ELR (cell line): Measurements from ENCODE around the gene SLC25A31.

Experiments used
- DNase-seq: peaks from one replicate; pipeline ENCODE4 v3.0.0-alpha.2; 2015; ENCODE audit warnings: low read depth

Gene SLC25A31

DNA sequence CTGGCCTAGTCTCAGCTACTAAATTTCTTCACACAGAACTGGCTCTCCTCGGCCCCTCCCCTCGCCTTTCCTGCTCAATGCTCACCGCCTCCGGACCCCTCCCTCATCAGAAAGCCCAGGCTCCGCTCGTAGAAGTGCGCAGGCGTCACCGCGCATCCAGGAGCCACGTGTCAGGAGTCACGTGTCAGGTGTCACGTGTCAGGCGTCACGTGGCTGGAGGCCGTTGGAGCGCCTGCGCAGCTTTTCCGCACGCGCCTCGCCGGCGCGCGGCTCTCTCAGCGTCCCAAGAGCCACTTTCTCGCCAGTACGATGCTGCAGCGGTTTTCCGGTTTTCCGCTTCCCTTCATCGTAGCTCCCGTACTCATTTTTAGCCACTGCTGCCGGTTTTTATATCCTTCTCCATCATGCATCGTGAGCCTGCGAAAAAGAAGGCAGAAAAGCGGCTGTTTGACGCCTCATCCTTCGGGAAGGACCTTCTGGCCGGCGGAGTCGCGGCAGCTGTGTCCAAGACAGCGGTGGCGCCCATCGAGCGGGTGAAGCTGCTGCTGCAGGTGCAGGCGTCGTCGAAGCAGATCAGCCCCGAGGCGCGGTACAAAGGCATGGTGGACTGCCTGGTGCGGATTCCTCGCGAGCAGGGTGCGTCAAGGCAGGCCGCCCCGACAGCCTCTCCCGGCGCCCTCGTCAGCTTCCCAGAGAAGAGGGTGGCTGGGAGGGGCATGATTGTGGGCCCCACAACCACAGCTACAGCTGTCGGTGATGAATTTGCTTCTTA is at the start of gene SLC25A31:
TSS of gene SLC25A31 (plus strand) at position 259 of the 772 bp plus-strand sequence. CDS start at position 405, 146 bp downstream.
- no peak for DNase-seq

DNA sequence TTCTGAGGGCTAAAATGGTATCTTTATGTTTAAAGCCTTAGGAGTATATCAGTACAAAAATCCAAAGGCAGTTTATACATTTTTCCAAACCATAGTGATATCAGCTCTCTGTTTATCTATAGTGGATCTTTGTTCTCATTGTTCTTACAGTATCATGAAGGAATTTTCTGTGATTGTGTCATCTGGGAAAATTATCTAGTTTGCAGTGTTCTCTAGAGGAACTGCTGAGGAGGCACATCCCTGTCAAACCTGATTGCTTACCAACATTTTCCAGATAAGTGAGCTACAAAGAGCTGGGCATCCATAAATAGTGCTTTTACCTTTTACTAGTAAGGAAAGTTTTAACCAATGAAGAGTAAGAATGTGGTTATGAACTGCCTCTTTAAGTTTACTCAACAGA is 44.9 kb upstream of the SLC25A31 start:
- DNase-seq: peak; percentile 76

DNA sequence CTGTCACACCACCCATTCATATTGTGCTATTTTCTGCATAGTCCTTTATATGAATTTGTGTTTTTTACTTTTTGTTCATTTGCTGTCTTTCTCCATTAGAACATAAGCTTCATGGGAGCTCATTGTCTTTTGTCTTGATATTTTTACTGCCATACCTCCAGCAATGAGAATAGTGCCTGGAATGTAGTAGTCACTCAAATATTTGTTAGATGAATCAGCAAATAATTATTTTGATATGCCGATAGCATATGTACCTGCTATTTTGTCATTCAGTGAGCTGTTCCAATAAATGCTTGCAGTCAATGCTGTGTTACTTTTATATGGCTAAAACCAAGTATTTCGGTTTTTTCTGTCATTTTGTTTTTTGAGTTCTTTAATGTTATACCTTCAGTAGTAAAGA is 43.5 kb upstream of the SLC25A31 start:
- DNase-seq: peak; percentile 83

DNA sequence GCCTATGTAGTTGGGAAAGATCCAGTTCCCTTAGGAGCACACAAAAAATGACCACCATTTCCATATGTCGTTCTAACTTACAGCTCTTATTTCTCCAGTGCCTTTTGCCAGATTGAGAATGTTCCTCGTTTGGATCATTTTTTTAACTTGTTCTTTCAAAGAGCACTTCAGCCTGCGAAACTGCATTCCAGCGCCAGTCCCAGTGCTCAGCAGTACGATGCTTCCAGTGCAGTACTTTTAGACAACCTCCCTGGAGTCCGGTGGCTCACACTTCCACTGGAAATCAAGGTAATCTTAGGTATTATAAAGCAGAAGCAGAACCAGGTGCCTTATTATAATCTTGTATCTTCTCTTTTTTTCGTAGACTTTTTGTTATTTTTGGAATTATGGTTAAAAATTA is 42.6 kb upstream of the SLC25A31 start:
- no peak for DNase-seq

DNA sequence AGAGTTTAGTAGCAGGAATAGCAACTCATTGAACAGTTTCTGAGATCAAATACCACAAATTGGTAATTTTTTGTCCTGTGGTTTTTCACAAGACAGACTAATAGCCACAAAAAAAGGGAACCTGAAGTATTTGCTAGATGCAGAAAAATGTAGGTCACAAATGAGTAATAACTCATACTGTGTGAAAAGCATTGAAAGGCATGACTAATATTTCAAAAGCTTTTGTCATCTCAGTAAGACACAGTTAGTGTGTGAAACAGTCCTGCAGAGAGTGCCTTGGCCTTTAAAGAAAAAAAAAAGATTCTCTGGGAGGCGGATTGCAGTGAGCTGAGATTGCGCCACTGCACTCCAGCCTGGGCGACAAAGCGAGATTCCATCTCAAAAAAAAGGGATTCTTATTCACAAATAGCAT is 31.4 kb upstream of the SLC25A31 start:
- peak; percentile 92 for DNase-seq

DNA sequence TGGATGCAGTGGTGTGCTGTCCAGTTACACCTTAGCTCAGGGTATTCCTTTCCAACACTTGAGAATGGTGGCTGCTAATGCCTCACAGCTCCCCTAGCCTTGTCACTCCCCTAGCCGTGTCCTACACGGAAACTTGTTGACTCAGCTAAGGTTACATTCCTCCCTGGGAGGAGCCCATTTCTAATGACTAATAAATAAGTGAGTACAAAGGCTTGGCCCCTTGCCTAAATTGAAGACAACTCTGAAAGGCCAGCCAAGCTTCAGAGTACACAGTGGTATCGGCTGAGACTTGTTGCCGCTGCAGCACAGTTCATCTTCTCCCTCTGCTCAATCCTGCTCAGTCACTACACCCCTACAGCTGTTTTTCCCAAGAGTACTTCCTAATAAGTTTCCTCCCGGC is 21.2 kb upstream of the SLC25A31 start:
- peak; percentile 93 for DNase-seq

DNA sequence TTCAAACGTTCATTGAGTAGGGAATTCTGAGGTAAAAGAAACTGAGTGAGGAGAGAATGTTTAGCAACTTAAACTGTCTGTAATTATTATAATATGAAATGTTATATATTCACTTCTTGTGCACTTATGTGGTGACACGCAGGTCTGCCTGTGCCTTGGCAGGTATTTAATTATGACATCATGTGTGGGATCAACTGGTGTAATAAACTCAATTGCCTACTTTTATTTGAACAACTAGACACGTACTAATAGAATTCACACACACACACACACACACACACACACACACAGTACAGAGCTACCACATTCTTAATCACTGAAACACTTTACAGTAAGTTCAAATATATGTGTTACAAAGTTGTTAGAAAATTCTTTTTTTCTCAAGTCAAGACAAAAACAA is 20.7 kb upstream of the SLC25A31 start:
- DNase-seq: no peak

DNA sequence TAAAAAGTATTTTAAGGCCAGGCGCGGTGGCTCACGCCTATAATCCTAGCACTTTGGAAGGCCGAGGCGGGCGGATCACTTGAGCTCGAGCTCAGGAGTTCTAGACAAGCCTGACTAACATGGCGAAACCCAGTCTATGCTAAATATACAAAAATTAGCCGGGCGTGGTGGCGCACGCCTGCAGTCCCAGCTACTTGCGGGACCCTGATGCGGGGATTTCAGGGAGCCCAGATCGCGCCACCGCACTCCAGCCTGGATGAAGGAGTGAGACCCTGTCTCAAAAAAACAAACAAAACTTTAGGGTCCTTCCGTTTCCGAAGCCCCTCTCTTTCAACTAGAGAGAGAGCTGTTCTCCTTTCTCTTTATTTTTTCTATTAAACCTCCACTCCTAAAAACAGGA is 1.2 kb downstream of the SLC25A31 start:
- DNase-seq: no peak

DNA sequence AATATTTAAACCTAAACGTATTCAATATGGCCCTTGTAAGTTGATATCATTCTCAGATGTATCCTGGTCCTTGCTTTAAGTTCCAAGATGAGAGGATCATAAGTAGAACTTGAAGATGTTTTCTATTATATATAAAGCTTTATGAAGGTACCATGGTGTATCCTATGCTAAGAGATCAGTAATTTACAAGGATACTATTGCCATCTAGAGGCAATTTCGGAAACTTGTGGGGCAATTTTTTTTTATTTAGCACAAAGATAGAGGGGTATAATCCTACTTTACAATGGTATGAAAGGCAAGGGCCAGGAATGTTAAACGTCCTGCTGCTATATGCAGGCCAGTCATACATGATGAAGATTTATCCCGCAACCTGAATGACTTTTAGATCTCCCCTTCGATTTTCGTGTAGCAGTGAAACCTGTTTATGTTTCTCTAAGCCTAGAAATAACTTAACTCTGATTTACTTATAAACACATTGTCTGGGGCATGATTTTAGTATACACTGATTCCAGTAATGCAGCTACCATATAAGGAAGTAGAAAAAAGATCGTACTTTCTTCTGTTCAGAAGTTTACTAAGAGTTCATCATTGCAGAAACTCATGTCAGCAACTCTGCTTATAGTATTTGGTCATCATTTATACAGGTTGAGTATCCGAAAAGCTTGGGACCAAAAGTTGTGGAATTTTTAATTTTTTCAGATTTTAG is 2.6 kb downstream of the SLC25A31 start:
- DNase-seq: peak; percentile 62

DNA sequence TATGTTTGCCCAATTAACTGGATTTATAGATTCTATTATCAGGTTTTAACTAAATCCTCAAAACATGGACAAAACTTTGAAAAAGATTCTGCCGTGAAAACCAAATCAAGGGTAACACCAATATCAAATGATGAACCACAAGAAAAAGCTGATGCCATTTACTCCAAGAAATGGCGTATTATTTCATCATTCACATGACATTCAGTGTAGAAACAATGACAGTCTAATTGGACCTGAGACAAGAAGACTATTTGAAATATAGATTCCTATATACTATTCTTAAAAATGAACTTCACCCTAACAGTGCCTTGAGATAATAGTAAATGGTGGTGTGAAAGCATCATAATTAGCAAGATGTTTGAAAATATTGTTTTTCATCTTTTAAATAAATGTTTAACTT is 4.8 kb downstream of the SLC25A31 start:
- DNase-seq: no peak

DNA sequence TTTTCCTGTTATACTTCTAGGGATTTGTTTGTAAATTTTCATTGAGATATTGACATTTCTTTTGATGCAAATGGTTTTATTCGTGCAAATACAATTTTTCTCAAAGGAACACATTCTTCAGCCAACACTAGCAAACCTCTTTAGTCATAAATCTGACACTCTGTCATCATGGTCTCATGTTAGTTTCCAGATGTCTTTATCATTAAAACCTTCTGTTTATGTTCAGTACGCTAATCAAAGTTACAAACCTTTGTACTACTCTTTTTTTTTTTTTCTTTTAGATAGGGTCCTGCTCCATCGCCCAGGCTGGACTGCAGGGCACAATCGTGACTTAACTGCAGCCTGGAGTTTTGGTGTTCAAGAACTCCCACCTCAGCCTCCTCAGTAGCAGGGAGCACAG is 7.1 kb downstream of the SLC25A31 start:
- DNase-seq: no peak

DNA sequence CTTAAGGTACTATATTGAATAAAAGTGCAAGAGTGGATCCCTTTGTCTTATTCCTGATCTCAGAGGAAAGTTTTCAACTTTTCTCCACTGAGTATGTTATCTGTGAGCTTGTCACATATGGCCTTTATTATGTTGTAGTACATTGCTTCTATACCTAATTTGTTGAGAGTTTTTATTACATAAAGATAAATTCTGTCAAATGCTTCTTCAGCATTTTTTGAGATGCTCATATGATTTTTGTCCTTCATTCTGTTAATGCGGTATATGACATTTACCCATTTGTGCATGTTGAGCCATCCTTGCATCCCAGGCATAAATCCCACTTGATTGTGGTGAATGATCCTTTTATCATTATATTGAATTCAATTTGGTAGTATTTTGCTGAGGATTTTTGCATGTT is 11.0 kb downstream of the SLC25A31 start:
- DNase-seq: no peak

DNA sequence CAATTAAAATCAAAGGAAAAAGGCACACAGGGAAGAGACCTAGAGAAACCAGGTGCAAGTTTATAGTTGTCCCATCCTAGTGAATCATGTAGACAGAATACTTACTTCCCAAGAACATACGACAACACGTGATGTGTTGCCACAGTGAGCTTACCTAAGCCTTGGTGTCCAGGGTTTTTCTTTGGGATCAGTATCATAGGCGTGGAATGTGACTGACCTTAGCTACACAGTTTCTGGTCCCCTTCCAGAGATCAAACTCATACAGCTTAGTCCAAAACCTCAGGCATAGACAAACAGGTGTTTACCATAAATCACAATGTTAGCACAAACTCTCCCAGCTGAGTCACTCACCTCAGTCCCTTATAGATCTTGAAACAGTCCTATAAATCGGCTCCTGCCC is 17.7 kb downstream of the SLC25A31 start:
- DNase-seq: no peak

DNA sequence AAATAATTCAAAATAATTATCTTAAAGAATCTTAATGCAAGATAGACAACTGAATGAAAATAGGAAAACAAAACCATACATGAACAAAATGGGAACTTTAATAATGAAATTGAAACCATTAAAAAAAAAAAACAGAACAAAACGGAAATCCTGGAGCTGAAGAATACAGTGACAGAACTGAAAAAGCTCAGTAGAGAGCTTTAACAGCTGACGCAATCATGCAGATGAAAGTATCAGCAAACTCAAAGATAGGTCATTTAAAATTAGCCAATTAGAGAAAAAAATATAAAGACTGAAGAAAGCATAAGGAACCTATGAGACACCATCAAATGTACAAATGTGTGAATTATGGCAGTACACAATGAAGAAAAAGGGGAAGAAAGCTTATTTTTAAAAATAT is 18.8 kb downstream of the SLC25A31 start:
- DNase-seq: no peak

DNA sequence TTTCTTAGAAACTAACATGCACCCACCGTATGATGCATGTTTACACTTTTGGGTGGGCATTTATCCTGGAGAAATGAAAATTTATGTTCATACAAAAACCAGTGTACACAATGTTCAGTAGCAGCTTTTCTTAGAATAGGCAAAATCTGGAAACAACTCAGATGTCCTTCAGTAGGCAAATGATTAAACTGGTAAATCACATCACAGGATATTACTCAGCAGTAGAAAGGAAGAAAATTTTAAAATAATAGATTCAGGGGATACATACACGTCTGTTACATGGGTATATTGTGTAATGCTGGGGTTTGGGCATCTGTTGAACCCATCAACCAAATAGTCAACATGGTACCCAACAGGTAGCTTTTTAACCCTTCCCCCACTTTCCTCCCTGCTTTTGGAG is 26.7 kb downstream of the SLC25A31 start:
- DNase-seq: no peak

DNA sequence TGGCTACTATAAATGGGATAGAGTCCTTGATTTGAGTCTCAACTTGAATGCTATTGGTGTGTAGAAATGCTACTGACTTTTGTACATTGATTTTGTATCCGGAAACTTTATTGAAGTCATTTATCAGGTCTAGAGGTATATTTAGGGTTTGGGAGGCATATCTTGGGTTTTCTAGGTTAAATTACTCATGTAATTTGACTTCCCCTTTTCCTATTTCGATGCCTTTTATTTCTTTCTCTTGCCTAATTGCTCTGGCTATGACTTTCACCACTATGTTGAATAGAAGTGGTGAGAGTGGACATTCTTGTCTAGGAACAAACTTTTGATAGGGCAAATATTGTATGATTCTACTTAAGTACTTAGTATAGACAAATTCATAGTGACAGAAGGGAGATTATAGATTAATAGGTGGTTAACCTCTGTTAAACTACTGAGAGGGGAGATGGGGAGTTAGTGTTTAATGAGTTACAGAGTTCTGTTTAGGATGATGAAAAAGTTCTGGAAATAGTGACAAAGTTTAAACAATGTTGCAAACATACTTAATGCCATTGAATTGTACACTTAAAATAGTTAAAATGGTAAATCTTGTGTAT is 29.1 kb downstream of the SLC25A31 start:
- no peak for DNase-seq

DNA sequence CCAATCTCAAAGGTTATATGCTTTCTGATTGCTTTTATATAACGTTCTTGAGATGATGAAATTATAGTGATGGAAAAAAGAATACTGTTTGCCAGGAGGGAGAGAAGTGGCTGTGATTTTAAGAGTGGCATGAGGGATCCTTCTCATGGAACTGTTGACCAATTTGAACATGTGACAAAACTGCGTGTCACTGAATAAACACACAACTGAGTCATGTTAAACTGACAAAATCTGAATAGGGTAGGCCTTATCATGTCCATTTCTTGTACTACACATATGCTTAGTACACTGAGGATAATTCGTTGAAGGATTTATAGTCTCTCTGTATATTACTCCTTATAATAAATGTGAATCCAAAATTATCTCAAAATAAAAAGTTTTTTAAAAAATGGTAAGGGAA is 29.7 kb downstream of the SLC25A31 start:
- DNase-seq: peak; percentile 18

DNA sequence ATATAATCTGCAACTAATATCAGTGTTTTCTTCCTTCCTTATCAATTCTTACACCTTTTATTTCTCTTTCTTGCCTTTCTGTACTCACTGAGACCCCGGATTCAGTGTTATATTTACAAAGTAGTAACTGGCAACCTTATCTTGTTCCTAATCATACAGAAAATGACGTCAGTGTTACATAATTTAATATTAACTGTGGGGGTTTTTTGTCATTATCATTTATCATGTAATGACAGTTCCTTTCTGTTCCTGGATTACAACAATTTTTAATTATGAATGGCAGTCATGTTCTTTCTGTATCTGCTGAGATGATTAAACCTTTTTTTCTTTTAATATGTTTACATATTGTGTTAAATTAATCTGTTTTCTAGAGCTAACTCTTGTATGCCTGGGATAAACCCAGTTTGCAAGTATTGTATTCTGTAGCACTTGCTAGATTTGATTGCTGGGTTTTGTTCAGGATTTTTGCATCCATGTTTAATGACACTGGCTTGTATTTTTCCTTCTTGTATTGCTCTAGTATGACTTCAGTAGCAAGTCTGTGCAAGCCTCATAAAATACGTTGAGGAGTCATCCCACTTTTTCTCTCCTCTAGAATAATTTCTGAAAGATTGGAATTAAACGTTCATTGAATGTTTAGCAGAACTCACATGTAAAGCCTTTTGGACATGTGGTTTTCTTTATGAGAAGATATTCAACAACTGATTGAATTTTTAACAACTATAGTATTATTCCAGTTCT is 41.5 kb downstream of the SLC25A31 start:
- DNase-seq: no peak

DNA sequence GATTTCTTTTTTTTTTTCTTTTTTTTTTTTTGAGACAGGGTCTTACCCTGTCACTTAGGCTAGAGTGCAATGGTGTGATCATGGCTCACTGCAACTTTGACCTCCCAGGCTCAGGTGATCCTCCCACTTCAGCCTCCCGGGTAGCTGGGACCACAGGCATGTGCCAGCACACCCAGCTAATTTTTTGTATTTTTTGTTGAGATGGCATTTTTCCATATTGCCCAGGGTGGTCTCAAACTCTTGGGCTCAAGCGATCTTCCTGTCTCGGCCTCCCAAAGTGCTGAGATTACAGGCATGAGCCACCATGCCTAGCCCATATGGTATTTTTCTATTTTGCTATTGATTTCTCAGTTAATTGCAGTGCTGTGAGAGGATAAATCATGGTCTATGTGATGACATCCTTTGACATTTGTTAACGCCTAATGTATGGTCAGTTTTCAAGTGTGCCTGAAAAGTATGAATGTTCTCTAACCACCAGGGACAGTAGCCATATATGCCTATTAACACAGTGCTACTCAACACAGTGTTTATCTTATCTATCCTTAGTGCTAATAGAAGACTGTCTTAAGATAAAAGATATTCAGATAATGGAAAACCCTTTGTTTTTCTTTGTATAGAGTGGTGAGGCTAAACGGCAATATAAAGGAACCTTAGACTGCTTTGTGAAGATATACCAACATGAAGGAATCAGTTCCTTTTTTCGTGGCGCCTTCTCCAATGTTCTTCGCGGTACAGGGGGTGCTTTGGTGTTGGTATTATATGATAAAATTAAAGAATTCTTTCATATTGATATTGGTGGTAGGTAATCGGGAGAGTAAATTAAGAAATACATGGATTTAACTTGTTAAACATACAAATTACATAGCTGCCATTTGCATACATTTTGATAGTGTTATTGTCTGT is 42.8 kb downstream of the SLC25A31 start:
- DNase-seq: no peak

DNA sequence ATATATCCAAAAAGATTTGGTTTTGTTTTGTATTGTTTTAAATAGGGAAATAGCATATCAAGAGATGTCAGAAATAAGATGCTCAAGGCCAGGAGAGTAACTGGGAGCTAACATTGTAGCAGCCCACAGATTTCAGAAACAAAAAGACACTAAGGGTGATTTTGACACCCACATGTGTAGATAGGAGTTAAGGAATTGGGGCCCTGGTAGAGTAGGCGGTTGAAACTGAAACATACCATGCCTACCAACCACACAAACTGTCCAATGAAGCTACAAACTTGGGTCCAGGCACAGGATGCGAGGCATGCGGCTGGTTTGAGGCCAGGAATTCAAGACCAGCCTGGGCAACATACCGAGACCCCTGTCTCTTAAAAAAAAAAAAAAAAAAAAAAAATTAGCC is 45.6 kb downstream of the SLC25A31 start:
- DNase-seq: no peak

DNA sequence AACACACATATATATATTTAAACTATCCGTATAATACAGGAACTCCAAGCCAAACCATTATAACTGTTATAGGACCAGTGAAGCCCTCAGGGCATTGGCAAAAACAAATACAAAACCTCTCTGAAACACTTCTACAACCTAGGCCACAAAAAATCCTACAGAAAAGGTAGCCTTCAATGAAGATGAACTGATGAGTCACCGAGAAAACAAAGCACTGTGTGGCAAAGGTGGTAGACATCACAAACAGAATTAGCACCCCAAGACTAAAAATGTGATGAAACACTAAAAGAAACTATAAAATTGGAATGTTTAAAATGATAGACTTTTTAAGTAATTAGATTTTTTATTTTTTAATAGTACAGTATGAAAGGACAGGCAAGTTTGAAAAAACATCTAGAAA is 46.4 kb downstream of the SLC25A31 start:
- no peak for DNase-seq

DNA sequence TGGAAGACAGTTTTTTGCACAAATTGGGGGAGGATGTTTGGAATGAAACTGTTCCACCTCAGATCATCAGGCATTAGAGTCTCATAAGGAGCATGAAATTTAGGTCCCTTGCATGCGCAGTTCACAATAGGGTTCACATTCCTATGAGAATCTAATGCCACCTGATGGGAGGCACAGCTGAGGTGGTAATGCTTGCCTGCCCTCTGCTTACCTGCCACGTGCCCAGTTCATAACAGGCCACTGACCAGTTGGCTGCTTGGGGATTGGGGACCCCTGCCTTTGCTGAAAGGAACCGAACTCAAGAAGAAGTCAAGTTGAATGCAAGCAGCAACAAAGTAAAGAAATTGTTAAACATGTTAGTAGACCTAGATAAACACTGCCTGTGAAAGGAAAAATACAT is 47.3 kb downstream of the SLC25A31 start:
- no peak for DNase-seq
